DOHH2 (cell line): Measurements from ENCODE around the gene BROX.

Source experiments
- H3F3A ChIP-seq: fragments of 200-600 bp; sonication (generic), shearing (Covaris generic); 2 replicates; pipeline ENCODE4 v1.6.0; 2016; ENCODE audit warnings: antibody characterized with exemption, mild to moderate bottlenecking; ENCODE audit not compliant: control insufficient read depth, insufficient read depth
- H3K27ac ChIP-seq: fragments of 200-600 bp; sonication (generic); 2 replicates; pipeline ENCODE4 v1.5.1; 2014; ENCODE audit warnings: low read depth, mild to moderate bottlenecking, low read length, moderate library complexity
- H3K27me3 ChIP-seq: fragments of 200-600 bp; sonication (generic); 2 replicates; pipeline ENCODE4 v1.6.1; 2014; ENCODE audit warnings: mild to moderate bottlenecking, low read length, mixed read lengths; ENCODE audit not compliant: control insufficient read depth
- H3K36me3 ChIP-seq: fragments of 200-600 bp; sonication (generic); 2 replicates; pipeline ENCODE4 v1.6.1; 2014; ENCODE audit warnings: mild to moderate bottlenecking, low read length, moderate library complexity, mixed read lengths; ENCODE audit not compliant: control insufficient read depth
- H3K4me1 ChIP-seq: fragments of 200-600 bp; sonication (generic); 2 replicates; pipeline ENCODE4 v1.6.1; 2014; ENCODE audit warnings: mild to moderate bottlenecking, low read length, mixed read lengths; ENCODE audit not compliant: control insufficient read depth
- H3K4me2 ChIP-seq: fragments of 200-600 bp; sonication (generic); 2 replicates; pipeline ENCODE4 v1.6.0; 2014; ENCODE audit warnings: mild to moderate bottlenecking, low read length, moderate library complexity
- H3K4me3 ChIP-seq: fragments of 200-600 bp; sonication (generic); 2 replicates; pipeline ENCODE4 v1.5.1; 2014; ENCODE audit warnings: mild to moderate bottlenecking, low read length, mixed read lengths
- H3K79me2 ChIP-seq: fragments of 200-600 bp; sonication (generic); 2 replicates; pipeline ENCODE4 v1.6.1; 2014; ENCODE audit warnings: mild to moderate bottlenecking, low read length, mixed read lengths; ENCODE audit not compliant: control insufficient read depth
- H3K9me2 ChIP-seq: fragments of 200-600 bp; sonication (generic); replicated peaks from 2 replicates; pipeline ENCODE4 v1.6.1; 2014; ENCODE audit warnings: mild to moderate bottlenecking, low read length, mixed read lengths; ENCODE audit not compliant: control insufficient read depth
- H3K9me3 ChIP-seq: fragments of 200-600 bp; sonication (generic); 2 replicates; pipeline ENCODE4 v1.6.1; 2014; ENCODE audit warnings: antibody characterized with exemption, low read length, mixed read lengths; ENCODE audit not compliant: control insufficient read depth, insufficient read depth
- H4K20me1 ChIP-seq: fragments of 200-600 bp; sonication (generic); 2 replicates; pipeline ENCODE4 v1.6.0; 2014; ENCODE audit warnings: low read depth, mild to moderate bottlenecking, antibody characterized with exemption, low read length, moderate library complexity; ENCODE audit not compliant: control insufficient read depth, insufficient read depth
- CTCF ChIP-seq: fragments of 200-600 bp; sonication (generic); IDR thresholded peaks from one replicate; pipeline ENCODE4 v1.5.1; 2014; ENCODE audit warnings: antibody characterized with exemption, mild to moderate bottlenecking, low read depth, low read length; ENCODE audit not compliant: poor library complexity, severe bottlenecking
- EZH2phosphoT487 ChIP-seq: fragments of 200-600 bp; sonication (generic); IDR thresholded peaks from 2 replicates; pipeline ENCODE4 v1.6.1; 2017; ENCODE audit warnings: borderline replicate concordance, mild to moderate bottlenecking, antibody characterized with exemption, low read length, moderate library complexity, mixed read lengths

BROX gene

GRCh38 chr1:222670110-222670509 is 42.3 kb upstream of the BROX start:
- no peak for TF ChIP-seq CTCF
- no peak for TF ChIP-seq EZH2phosphoT487

GRCh38 chr1:222680080-222680479 is 32.3 kb upstream of the BROX start:
- H3K4me2 ChIP-seq, result no peak overlapping the region
- no peaks in the 10 kb centered on the region for H3K4me1 ChIP-seq
- no peaks in the 10 kb centered on the region for H3K27me3 ChIP-seq
- no peak overlapping the region for H3K27ac ChIP-seq
- no peaks in the 10 kb centered on the region for H3F3A ChIP-seq
- no peak overlapping the region for H3K4me3 ChIP-seq
- TF ChIP-seq CTCF (no peak), EZH2phosphoT487 (no peak)
- H3K9me3 ChIP-seq, result no peaks in the 10 kb centered on the region
- no peaks in the 10 kb centered on the region for H3K79me2 ChIP-seq
- H3K9me2 ChIP-seq, result no peaks in the 10 kb centered on the region
- peaks cover 9% of the 10 kb centered on the region for H3K36me3 ChIP-seq
- H4K20me1 ChIP-seq, result no peaks in the 10 kb centered on the region

More at GRCh38 chr1:222670110-222670509, 42.3 kb upstream of the BROX start:
- Histone ChIP-seq H3F3A (no peaks in the 10 kb centered on the region), H3K4me2 (no peak overlapping the region), H3K36me3 (peaks cover 61% of the 10 kb centered on the region), H3K27ac (no peak overlapping the region), H3K4me1 (no peaks in the 10 kb centered on the region), H3K9me2 (no peaks in the 10 kb centered on the region), H3K4me3 (no peak overlapping the region), H3K79me2 (no peaks in the 10 kb centered on the region), H3K27me3 (no peaks in the 10 kb centered on the region), H3K9me3 (no peaks in the 10 kb centered on the region), H4K20me1 (no peaks in the 10 kb centered on the region)

GRCh38 chr1:222691016-222691415 is 21.3 kb upstream of the BROX start:
- no peaks in the 10 kb centered on the region for H3K9me3 ChIP-seq
- H3K79me2 ChIP-seq, result peaks cover 4% of the 10 kb centered on the region
- no peaks in the 10 kb centered on the region for H3K9me2 ChIP-seq
- H4K20me1 ChIP-seq, result 0 out of 2 replicates have a peak, but pooled peaks cover 3% of the 10 kb centered on the region
- TF ChIP-seq EZH2phosphoT487 (no peak), CTCF (no peak)
- H3K36me3 ChIP-seq, result peaks cover 28% of the 10 kb centered on the region
- H3F3A ChIP-seq, result no peaks in the 10 kb centered on the region
- H3K4me3 ChIP-seq, result no peak overlapping the region
- no peaks in the 10 kb centered on the region for H3K27me3 ChIP-seq
- H3K4me2 ChIP-seq, result no peak overlapping the region
- H3K27ac ChIP-seq, result no peak overlapping the region
- no peaks in the 10 kb centered on the region for H3K4me1 ChIP-seq
